ENCODE results near the gene SFSWAP.

Gene SFSWAP

DNA sequence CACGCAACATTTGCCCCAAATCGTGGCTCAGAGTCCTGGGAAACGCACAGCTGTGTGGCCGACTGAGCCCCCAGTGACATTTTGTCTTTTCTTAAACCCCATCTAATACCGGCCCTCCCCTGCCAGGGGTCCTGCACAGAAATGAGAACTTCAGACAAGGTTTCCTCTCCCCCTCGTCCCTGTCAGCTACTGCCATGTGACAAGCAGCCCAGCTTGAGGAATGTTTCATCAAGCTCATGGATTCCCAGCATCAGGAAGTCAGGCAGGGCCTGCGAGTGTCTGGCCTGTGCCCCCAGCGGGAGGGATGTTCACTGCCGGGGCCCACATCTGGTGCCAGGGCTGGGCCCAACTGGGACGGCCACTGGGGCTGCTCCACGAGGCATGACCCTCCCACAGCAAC is 133.2 kb downstream of the SFSWAP start:
- FAIRE-seq (no peak), DNase-seq (ENCODE audit: extremely low spot score, insufficient read length, low read depth) (no peak)

DNA sequence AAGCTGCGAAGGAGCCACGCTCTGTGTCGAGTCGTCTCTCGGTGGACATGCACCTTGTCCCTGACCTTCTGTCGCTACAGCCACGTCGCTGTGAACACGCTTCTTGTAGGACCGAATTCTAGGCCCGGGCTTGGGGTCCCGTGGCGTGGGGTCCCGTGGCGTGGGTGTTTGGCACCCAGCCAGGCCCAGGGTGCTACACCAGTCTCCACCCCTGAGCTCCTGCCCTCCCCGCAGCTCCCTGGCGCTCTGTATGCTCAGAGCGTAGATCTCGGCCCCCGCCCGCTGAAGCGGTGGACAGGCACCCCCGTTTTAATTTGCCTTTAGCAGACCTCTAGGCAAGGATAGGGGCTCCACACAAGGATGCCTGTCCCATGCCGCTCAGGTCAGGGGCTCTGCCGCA is 133.8 kb downstream of the SFSWAP start:
- DNase-seq (ENCODE audit: extremely low spot score, insufficient read length, low read depth) (no peak), FAIRE-seq (no peak)

DNA sequence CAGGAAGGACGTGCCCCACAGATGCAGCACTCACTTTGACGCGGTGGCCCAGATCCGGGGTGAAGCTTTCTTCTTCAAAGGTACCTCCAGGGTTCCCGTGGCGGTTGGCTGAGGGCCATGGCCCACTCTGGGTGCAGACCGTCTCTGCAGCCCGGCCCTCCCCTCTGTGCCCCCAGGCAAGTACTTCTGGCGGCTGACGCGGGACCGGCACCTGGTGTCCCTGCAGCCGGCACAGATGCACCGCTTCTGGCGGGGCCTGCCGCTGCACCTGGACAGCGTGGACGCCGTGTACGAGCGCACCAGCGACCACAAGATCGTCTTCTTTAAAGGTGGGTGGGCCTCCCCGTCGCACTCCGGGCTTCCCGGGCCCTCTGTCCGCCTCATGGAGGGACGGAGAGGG is 134.2 kb downstream of the SFSWAP start:
- DNase-seq (ENCODE audit: extremely low spot score, insufficient read length, low read depth) (no peak), FAIRE-seq (no peak)

DNA sequence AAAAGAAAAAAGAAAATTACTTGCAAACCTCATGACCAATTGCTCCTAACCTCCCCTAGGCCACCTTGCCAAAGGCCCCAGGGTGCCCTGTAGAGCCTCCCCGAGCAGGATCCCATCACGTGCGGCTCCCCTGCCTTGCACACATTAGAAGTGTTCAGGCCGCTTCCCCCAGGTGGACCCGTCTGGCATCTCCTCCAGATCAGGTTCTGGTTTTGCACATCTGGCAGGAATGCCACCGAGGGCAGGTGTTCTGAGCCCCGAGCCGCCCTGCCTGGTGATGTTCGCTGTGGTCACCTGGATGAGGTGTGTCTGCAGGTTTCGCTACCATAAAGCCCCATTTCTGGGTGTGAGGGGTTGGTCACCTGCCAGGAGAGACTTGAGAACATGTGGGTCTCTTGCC is 136.6 kb downstream of the SFSWAP start:
- DNase-seq (ENCODE audit: extremely low spot score, insufficient read length, low read depth): no peak
- FAIRE-seq: no peak

DNA sequence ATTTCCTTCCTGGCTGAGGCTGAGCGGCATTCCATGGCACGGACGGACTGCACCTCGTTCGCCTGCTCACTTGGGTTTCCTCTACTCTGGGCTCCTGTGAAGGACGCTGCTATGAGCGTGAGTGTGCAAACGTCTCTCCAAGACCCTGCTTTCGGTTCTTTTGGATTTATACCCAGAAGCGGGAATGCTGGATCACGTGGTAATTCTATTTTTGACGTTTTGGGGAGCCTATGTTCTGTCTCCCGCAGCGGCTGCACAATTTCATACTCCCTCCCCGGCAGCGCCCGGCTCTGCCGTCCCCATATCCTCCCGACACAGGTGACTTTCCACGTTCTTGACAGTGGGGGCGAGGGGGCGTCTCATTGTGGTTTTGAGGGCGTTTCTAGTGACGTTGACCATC is 137.9 kb downstream of the SFSWAP start:
- DNase-seq (ENCODE audit: extremely low spot score, insufficient read length, low read depth) (no peak), FAIRE-seq (no peak)

Measured in GM18507 (cell line).